LNCaP clone FGC (cell line): ENCODE measurements around the gene CDC42BPA.

Experiments used
- DNase-seq: peaks from one replicate; pipeline ENCODE4 v3.0.0-alpha.2; 2011; ENCODE audit warnings: low read depth
- H3K4me3 ChIP-seq: 2 replicates; pipeline ENCODE4 v1.5.1; 2011; ENCODE audit warnings: mild to moderate bottlenecking, low read depth, low read length, control low read depth
- CTCF ChIP-seq: IDR thresholded peaks from 2 replicates; pipeline ENCODE4 v1.5.1; 2012; ENCODE audit warnings: mild to moderate bottlenecking; ENCODE audit not compliant: control insufficient read depth, insufficient read depth; ENCODE audit errors: extremely low read depth

CDC42BPA gene

GRCh38 chr1:226985839-226986463 is 332.3 kb downstream of the CDC42BPA start:
- no peak for TF ChIP-seq CTCF
- no peak for DNase-seq
- H3K4me3 ChIP-seq = no peak overlapping the region

- no peak for DNase-seq
- H3K4me3 ChIP-seq = no peak overlapping the region
- no peak for TF ChIP-seq CTCF
These were observed 333.0 kb downstream of the CDC42BPA start for GRCh38 chr1:226985239-226985838.

- no peak overlapping the region for H3K4me3 ChIP-seq
- no peak for TF ChIP-seq CTCF
- no peak for DNase-seq
These were observed 333.6 kb downstream of the CDC42BPA start for GRCh38 chr1:226984521-226985238.

- TF ChIP-seq CTCF = no peak
- H3K4me3 ChIP-seq = no peak overlapping the region
- no peak for DNase-seq
These were observed 334.3 kb downstream of the CDC42BPA start for GRCh38 chr1:226983992-226984364.

- H3K4me3 ChIP-seq = no peak overlapping the region
- no peak for TF ChIP-seq CTCF
- no peak for DNase-seq
These were observed 334.9 kb downstream of the CDC42BPA start for GRCh38 chr1:226983247-226983991.

- H3K4me3 ChIP-seq = no peak overlapping the region
- no peak for DNase-seq
- TF ChIP-seq CTCF = no peak
These were observed 335.7 kb downstream of the CDC42BPA start for GRCh38 chr1:226982451-226983177.
